Activated gamma-delta T cell (primary cell): ENCODE measurements around the gene NFATC1.

ENCODE experiments used
- DNase-seq: peaks from one replicate; lab custom pipeline; 2025; lab: John Stamatoyannopoulos, UW

NFATC1 gene

GRCh38 chr18:79554945-79555645 is 159.4 kb downstream of the NFATC1 start:
- no peak for DNase-seq

- DNase-seq = no peak
Measured at GRCh38 chr18:79555885-79556284, 160.2 kb downstream of the NFATC1 start.

- DNase-seq = no peak
Measured at GRCh38 chr18:79556829-79557585, 161.3 kb downstream of the NFATC1 start.

- DNase-seq = no peak
Measured at GRCh38 chr18:79558196-79558932, 162.6 kb downstream of the NFATC1 start.

GRCh38 chr18:79558933-79559416 is 163.2 kb downstream of the NFATC1 start:
- DNase-seq = no peak

GRCh38 chr18:79559436-79559835 is 163.7 kb downstream of the NFATC1 start:
- DNase-seq = no peak

DNA sequence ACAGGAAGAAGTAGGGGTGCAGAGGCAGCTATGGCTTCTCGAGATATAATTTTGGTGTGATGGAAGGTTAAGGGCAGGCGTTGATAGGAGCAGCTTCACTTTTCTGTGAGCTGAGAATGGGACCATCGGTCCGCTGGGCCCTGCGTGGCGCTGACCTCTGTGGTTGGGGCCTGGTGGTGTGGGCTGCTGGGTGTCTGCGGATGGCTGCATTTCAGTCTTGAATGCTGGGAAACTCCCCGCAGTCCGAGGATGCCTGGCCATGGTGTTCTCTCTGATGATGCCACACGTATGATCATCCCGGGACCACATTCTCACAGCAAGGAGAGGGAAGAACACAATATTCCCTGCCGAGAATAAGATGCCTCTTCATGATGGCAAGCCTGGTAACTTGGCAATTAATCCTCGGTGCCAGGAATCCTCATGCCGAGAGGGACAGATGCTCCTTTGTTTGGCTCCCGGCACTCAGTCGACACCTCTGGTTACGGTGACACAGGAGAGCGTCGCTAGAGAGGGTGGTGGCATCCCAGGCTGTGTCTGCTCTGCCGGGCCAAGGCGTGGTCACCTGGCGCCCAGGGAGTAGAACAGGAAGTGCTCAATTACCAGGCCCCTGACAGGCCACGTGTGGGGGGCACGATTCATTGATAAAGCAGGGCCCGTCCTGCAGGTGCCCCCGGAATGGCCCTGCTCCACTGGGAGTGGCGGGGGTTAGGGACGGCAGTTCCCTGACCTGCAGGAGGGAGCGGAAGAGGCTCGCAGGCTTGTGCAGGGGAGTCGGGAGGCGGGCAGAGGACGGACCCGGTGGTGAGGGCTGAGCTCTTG is 164.5 kb downstream of the NFATC1 start:
- DNase-seq = no peak

DNA sequence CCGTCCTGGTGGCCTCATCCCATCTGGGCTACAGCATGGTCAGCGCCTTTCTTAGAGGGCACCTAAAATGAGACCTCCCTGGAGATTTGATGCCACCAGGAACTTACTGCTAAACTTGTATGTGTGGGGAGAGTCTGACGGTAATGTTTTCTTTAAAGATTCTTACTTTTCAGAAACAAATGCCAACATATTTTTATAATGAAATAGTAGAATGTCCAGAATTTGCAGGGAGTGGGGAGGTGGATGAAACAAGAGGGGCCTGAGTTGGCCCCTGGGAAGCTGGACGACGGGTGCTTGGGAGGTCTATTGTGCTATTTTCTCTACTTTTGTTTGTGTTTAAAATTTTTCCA is 165.1 kb downstream of the NFATC1 start:
- no peak for DNase-seq

DNA sequence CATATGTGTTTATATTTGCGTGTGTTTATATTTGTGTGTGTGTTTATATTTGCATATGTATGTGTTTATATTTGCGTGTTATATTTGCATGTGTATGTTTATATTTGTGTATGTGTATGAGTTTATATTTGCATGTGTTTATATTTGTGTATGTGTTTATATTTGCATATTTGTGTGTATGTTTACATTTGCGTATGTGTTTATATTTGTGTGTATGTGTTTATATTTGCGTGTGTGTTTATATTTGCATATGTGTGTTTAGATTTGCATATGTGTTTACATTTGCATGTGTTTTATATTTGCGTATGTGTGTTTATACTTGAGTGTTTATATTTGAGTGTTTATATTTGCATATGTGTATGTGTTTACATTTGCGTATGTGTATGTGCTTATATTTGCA is 168.2 kb downstream of the NFATC1 start:
- DNase-seq = no peak

- no peak for DNase-seq
Measured at GRCh38 chr18:79564441-79564840, 168.7 kb downstream of the NFATC1 start.

DNA sequence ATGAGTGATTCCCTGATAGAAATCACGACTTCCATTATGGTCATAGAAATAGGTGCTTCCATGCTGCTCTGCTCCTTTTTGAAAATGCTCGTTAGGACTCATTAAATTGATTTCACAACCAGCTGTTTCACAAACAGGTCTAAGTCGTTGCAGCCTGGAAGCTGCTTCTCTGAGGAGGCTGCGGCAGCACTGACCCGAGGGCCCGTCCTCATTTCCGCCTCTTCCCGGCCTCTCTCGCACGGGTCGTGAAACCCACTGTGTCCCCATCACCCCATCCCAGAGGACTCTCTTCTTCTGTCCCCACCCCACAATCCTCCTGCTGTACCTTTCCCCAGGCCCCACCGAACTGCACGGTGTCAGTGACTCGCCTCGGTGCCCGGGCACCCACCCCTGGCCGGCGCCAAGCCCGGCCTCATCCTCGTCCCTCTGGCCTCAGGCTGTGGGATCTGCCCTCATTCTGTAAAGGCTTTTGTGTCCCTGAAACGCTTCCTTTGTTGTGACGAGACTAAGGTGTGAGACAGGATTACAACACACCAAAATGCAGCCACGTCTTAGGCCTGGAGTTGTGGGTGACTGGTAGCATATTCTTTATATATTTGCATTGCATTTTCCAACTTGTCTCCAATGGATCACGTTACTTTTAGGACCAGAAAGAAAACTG is 171.2 kb downstream of the NFATC1 start:
- DNase-seq = no peak

GRCh38 chr18:79567481-79568147 is 171.9 kb downstream of the NFATC1 start:
- no peak for DNase-seq

DNA sequence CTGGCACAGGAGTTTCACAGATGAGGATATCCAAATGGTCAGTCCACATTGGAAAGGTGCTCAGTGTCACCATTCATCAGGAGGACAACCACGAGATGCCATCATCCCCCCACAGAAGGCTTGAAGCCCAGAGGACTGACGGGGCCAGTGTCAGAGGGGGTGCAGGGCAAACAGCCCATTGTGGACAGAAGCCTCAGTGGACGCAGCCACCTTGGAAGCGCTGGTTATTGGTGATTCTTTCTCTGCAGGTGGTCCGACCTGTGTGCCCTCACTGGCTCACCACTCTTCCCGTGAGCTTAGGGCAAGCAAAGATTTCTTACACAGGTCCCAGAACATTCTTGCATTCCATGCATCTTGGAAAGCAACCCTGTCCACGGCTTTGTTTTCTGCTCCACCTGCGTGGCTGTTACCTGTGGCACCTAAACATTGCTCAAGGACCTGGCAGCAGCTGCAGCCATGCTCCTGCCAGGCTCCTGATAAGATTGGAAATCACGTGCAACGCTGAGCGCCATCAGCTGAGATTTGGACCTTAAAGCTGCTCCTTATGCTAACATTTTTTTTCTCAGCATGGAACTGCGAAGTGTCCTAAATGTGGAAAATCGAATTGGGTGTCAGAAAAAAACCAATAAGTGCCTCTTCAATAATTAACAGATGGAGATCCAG is 172.9 kb downstream of the NFATC1 start:
- no peak for DNase-seq

DNA sequence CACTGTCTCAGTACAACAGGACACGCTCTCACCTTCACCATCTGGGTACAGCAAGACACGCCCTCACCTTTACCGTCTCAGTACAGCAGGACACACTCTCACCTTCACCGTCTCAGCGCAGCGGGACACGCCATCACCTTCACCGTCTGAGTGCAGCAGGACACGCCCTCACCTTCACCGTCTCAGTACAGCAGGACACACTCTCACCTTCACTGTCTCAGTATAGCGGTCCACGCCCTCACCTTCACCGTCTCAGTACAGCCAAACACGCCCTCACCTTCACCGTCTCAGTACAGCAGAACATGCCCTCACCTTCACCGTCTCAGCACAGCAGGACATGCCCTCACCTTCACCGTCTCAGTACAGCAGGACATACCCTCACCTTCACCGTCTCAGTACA is 174.0 kb downstream of the NFATC1 start:
- no peak for DNase-seq

DNA sequence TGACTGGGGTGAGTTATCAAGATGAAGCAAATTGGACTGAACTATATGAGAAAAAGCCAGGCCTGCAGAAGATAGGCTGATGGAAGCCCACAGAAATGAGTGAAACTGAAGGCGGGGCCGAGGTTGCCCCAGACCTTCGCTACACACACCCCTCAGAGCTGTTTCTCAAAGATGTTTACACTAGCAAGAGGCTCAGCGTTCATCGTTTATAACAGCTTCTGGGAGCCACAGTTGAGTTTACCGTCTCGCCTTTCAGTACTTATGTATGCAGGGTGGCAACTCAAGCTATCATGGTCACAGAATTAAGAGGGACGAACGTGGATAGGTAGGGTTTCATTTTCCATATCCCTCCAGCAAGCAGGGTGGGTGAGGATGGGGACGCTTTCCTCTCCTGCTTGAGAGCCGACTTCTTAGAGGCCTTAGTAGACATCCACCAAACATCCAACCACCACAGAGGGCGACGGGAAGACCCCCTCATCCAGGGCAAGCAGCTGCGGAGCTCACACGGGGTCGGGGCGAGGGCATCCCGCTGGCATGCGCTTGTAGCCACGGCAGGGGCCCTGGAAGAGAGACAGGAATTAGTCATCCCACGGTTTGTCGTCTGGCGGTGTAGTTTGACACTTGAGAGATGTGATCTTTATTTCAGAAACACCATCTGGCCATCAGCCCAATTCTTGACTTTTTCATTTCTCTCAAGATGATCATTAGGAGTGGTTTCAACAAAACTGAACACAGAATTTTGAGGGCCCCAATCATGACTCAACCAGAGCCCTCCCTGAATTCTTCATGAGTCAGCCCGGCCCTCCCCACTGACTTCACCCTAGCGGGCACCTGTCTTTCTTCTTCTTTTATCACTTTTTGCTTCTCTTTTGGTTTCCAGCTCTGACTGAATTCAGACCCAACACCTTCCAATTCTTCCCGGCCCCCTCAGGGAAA is 174.8 kb downstream of the NFATC1 start:
- no peak for DNase-seq

DNA sequence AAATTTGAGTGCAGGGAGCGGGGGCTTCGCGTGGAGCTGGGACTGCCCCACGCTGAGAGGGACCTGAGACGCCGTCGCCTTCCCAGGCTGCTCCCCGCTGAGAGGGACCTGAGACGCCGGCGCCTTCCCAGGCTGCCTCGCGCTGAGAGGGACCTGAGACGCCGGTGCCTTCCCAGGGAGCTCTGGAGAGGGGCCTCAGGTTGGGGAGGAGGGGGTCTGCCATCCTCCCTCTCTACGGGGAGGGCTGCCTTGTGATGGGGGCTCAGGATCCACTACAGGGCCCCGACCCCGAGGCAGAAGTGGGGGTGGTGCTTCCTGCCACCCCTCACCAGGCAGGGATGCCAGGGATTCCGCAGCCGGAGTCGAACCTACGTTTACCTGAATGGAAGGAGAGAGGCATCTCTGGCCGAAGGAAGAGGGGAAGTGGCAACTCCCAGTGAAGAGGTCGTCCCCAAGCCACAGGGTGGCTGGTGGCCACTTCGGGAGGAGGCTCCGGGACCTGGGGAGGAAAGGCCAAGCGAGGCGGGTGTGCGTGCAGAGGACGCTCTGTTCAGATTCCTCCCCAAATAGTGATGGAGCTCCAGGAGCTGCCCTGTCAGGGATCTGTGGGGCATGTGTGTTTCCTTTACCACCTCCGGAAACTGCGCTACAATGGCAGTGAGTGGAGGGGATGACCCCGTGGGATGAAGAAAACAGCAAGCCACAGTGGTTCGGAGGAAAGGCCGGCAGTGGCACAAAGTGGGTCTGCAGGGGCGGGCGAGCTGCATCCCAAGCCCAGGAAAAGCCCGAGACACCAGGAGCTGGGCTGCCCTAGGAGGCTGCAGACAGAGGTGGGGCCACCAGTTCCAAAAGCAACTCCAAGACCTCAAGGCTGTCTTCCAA is 175.7 kb downstream of the NFATC1 start:
- DNase-seq = no peak

- DNase-seq = no peak
Measured at GRCh38 chr18:79572093-79572780, 176.5 kb downstream of the NFATC1 start.
